GM10847 (cell line): ENCODE data around the gene TMEM141.

Source experiments
- POLR2A ChIP-seq: IDR thresholded peaks from 2 replicates; pipeline ENCODE4 v1.6.1; 2011; ENCODE audit not compliant: insufficient read length; ENCODE audit errors: extremely low read depth

TMEM141 gene

DNA sequence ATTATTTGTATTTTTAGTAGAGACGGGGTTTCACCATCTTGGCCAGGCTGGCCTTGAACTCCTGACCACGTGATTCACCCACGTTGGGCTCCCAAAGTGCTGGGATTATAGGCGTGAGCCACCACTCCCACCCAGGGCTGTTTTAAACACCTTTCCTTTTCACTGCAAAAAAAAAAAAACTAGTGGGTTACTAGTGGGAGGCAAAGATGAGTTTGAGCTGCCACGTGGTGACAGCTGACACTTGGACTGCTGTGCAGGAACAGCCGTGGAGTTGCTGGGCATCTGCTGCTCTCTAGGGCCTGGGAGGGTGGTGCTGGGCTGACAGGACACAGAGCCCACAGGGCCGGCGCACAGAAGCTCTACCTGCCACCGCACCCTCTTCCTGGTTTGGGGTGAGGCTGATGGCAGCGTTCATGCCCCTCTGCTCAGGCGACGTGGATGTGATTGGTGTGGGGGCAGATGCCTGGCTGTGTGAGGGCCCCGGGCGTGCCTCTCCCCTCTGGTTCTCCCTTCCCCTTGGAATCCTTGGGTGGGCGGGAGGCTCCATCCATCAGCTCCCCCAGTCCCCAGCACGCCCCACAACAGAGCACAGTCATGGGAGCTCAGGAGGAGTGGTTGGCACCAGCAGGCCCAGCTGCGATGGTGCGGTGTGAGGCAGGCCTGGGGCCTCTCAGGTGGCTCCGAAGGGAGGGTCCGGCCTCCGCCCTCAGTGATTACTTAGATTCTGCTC, 33.5 kb downstream of the TMEM141 start:
- TF ChIP-seq POLR2A = no peak

DNA sequence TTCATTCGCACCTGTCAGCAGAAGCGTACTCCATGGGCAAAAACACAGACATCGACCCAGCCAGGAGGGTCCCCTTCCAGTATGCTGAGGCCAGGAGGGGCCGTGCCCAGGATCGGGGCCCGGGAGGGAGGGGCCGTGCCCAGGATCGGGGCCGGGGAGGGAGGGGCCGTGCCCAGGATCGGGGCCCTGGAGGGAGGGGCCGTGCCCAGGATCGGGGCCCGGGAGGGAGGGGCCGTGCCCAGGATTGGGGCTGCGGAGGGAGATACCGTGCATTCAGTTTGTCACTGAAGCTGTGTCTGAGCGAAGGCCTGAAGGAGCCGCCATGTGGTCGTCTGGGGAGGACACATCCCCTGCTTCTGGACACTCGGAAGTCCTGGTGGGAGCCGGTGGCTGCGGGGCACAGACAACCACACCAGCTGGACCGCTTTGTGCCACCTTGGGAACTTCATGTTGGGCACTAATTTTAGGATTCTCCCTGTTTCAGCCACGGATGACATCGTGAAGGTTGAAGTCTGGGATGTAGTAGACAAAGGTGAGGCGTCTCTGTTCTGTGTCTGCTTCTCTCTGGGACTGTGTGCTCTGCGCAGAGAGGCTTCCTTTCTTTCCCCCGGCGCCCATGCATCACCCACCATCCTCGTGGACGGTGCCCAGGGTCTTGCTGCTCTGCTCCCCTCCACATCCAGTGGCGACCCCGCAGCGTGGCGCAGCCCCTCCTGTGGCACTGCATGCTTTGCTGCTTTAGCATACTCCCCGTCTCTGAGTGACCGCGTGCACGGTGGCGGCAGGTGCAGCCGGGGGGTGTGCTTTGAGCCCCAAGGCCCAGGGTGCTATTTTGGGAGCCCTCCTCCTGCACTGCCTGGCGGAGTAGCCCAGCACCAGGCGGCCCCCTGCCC, 34.4 kb downstream of the TMEM141 start:
- no peak for TF ChIP-seq POLR2A

DNA sequence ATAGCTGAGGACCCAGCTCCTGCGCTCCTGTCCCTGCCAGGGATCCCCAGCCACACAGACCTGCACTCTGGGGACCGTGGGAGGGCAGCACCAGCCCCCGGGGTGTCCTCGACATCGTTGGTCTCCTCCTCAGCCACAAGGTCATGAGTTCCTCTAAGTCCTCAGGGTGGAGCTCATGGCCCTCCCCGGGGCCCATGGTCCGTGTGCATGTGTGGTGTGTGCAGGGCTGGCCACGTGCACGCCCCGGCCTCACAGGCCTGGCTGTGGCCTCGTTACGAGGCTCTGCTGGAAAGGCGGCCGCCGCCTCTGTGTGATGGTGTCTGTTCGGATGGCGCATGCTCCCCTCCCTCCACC, 35.0 kb downstream of the TMEM141 start:
- no peak for TF ChIP-seq POLR2A

- TF ChIP-seq POLR2A = no peak
These were observed 35.8 kb downstream of the TMEM141 start for GRCh38 chr9:136826703-136827582.

GRCh38 chr9:136827794-136828473, 36.8 kb downstream of the TMEM141 start:
- TF ChIP-seq POLR2A = no peak

- no peak for TF ChIP-seq POLR2A
These were observed 37.5 kb downstream of the TMEM141 start for GRCh38 chr9:136828474-136829140.

- no peak for TF ChIP-seq POLR2A
These were observed 38.3 kb downstream of the TMEM141 start for GRCh38 chr9:136829412-136829811.

DNA sequence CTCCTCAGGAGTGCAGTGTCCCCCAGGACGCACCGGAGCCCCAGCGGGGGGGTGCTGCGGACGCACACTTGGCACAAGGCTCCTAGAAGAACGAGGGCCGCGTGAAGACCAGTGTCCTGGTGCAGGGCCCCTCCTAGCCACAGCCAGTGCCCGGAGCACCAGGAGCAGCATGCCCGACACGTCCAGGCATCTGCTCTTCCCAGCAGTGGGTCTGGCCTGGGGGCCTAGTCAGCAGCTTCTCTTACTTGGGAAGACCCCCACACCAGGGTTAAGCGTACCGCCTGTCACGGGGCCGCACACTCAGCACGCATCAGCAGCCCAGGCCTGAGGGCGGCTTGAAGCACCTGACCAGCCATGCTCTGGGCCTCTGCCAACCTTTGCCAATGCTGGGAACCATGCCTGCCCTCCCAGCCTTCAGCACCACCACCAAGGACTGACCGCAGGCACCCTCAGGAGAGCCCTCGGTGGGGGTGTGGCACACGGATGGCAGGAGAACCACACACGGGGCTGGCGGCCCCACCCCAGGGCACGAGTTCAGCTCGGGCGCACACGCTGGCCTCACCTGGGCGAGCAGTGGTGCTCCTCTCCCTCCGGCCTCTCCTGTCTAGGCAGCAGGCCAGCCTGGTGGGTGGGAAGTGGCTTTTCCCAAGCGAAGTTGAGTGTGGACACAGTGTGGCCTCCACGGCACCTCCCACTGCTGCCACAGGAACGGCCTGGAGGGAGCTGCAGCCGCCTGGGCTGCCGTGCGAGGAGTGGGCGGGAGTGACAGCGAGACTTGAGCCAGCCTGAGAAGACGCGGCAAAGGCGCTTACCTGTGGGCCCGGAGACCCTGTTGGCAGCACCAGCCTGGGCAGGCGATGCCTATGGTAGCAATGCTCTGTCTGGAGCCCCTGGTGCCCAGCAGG, 39.1 kb downstream of the TMEM141 start:
- no peak for TF ChIP-seq POLR2A

GRCh38 chr9:136831002-136831719, 40.0 kb downstream of the TMEM141 start:
- no peak for TF ChIP-seq POLR2A

GRCh38 chr9:136831720-136832104, 40.6 kb downstream of the TMEM141 start:
- TF ChIP-seq POLR2A = no peak

- TF ChIP-seq POLR2A = no peak
These were observed 41.4 kb downstream of the TMEM141 start for GRCh38 chr9:136832581-136832980.

- TF ChIP-seq POLR2A = no peak
These were observed 44.2 kb downstream of the TMEM141 start for GRCh38 chr9:136835162-136835931.
